Esophagus squamous epithelium (tissue), 4 donors: Measurements from ENCODE around the gene OTOG.

Source experiments
- POLR2A ChIP-seq, 4 donors: fragments of 450-650 bp; IDR thresholded peaks; one replicate each; pipeline ENCODE4 v1.6.1; 2017; ENCODE audit warnings: antibody characterized with exemption in 4 of 4, mild to moderate bottlenecking in 4 of 4, moderate library complexity in 3 of 4
- TF ChIP-seq, protein P1 (sequence below), 6 experiments: fragments of 450-650 bp in 4 of 6; fragments of 200-600 bp in 2 of 6; sonication (generic) in 2 of 6; IDR thresholded peaks; one replicate each; pipeline ENCODE4 v1.5.1; 2016 to 2019; ENCODE audit warnings: antibody characterized with exemption in 6 of 6, mild to moderate bottlenecking in 4 of 6, moderate library complexity in 4 of 6

GRCh38 chr11:17505146-17505545 lies 41.9 kb upstream of the OTOG start:
- TF ChIP-seq, protein P1, sequence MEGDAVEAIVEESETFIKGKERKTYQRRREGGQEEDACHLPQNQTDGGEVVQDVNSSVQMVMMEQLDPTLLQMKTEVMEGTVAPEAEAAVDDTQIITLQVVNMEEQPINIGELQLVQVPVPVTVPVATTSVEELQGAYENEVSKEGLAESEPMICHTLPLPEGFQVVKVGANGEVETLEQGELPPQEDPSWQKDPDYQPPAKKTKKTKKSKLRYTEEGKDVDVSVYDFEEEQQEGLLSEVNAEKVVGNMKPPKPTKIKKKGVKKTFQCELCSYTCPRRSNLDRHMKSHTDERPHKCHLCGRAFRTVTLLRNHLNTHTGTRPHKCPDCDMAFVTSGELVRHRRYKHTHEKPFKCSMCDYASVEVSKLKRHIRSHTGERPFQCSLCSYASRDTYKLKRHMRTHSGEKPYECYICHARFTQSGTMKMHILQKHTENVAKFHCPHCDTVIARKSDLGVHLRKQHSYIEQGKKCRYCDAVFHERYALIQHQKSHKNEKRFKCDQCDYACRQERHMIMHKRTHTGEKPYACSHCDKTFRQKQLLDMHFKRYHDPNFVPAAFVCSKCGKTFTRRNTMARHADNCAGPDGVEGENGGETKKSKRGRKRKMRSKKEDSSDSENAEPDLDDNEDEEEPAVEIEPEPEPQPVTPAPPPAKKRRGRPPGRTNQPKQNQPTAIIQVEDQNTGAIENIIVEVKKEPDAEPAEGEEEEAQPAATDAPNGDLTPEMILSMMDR (IDR thresholded peaks at IDR 0.05) = no peak
- no peak for TF ChIP-seq POLR2A (IDR thresholded peaks at IDR 0.05)
